Fibroblast of pulmonary artery (primary cell): ENCODE results near the gene IGF1.
A peak's percentile ranks its signal among the peaks of the same experiment; 100 is the strongest.

ENCODE experiments used
- DNase-seq: peaks from one replicate; pipeline ENCODE4 v3.0.0-alpha.2; 2010; ENCODE audit warnings: low read depth
- H3K4me3 ChIP-seq: replicated peaks from 2 replicates; pipeline ENCODE4 v1.5.1; 2011; ENCODE audit warnings: low read depth, mild to moderate bottlenecking, control low read depth, low read length, moderate library complexity
- TF ChIP-seq, protein P1 (sequence below): IDR thresholded peaks from 2 replicates; pipeline ENCODE4 v1.5.1; 2011; ENCODE audit warnings: mild to moderate bottlenecking, control low read depth, low read length, inconsistent platforms; ENCODE audit errors: missing control alignments

Gene IGF1

DNA sequence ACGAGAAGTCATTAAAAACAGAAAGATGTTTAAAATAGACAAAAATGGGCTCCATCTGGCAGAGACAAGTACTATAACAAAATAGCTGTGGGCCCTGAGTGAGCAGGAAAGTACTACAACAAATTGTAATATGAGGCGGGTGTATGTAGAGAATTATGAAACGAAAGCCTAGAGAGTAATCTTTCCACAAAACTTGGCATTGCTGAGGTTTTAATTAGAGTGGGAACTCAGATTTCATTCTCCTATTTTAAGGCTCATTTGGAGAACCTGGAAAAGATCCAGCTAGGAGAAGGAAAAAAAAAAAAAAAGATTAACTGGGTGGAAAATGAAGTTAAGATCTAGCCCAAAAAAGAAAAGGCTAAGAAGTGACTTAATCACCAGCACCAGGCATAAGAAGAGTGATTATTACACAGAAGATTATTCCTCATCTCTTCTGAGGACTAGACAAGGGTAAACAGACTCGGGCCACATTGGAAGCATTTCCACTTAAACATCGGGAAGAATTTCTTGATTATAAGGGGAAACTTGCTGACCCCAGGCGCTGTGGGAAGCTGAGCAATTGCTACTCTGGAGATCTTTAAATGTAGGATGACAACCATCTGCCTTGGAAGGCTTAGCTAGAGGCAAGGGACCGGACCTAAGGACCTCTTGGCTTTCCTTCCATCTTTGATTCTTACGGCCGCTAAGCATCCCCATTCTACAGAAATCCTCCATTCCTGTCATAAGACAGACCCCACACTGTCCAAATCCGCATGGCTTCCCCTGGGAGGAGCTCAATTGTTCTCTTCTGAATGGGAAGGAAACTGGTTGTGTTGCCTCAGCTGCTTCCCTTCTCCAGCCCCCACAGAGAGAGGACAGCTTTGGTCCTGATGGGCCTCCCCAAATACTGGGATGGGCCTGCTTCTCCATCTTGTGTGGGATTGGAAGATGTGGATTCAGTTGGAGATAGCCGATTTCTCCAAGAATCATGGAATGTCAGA lies 40.6 kb downstream of the IGF1 start:
- no peak overlapping the region for H3K4me3 ChIP-seq
- TF ChIP-seq, protein P1, sequence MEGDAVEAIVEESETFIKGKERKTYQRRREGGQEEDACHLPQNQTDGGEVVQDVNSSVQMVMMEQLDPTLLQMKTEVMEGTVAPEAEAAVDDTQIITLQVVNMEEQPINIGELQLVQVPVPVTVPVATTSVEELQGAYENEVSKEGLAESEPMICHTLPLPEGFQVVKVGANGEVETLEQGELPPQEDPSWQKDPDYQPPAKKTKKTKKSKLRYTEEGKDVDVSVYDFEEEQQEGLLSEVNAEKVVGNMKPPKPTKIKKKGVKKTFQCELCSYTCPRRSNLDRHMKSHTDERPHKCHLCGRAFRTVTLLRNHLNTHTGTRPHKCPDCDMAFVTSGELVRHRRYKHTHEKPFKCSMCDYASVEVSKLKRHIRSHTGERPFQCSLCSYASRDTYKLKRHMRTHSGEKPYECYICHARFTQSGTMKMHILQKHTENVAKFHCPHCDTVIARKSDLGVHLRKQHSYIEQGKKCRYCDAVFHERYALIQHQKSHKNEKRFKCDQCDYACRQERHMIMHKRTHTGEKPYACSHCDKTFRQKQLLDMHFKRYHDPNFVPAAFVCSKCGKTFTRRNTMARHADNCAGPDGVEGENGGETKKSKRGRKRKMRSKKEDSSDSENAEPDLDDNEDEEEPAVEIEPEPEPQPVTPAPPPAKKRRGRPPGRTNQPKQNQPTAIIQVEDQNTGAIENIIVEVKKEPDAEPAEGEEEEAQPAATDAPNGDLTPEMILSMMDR, result no peak
- no peak for DNase-seq

DNA sequence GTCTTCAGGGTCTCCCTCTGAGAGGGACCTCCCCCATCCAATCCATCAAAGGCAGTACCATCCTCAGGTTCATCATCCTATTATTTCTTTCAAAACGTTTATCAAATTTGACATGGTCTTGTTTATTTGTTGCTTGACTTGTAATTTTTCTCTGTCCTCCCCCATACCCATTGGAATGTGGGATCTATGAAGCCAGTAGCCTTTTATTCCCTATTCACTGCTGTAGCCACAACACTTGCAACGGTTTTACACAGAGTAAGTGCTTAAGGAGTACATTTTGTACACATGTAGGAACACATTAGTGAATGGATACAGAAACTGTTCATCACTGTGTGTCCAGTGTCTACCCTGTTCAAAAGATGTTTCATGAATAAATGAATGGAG lies 41.5 kb downstream of the IGF1 start:
- H3K4me3 ChIP-seq, result no peak overlapping the region
- TF ChIP-seq, protein P1, result no peak
- DNase-seq, result no peak

DNA sequence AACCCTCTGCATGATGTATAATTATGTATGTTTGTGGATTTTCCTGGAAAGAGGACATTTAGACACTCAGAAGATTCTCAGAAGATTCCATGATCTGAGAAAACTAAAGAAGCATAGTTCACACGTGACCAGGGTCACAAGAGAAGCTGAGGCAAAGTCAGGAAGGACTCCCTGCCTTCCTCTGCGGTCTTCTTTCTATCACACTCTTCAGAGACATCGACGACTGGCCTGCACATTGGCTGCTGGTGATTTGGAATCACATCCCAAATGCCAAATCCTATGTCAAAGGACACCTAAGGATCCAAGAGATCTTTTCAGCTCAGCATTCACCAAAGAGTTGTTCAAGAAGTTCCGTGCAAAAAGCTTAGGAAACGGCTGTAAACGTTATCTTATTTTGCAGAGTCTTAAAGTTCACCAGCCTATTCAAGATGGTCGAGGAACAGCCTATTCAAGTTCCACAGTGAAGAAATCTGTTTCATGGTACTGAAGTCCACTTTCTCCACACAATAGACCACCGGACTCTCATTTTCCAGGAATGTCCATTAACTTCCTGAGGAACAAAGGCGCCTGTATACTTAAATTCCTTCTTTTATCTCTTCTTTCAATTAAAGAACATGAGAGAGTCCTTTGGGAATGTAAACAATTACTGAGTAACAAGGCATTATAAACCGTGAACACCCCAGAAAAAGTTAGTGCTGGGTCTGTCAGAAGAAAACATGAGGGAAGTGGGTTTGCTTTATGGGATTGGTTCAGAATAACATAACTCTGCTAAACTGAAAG lies 42.1 kb downstream of the IGF1 start:
- TF ChIP-seq, protein P1, result no peak
- DNase-seq, result peak; percentile 29
- no peak overlapping the region for H3K4me3 ChIP-seq

DNA sequence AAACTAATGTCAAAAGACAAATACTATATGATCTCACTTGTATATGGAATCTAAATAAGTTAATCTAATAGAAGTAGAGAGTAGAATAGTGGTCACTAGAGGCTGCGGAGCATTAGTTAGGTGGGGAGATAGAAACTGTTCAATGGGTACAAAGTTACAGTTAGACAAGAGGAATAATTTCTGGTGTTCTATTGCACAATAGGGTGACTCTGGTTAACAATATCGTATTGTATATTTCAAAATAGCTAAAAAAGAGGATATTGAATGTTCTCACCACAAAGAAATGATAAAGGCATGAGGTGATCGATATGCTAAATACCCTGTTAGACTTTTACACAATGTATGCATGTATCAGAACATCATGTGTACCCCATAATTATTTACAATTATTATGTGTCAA lies 42.9 kb downstream of the IGF1 start:
- DNase-seq, result no peak
- no peak overlapping the region for H3K4me3 ChIP-seq
- TF ChIP-seq, protein P1, result no peak

DNA sequence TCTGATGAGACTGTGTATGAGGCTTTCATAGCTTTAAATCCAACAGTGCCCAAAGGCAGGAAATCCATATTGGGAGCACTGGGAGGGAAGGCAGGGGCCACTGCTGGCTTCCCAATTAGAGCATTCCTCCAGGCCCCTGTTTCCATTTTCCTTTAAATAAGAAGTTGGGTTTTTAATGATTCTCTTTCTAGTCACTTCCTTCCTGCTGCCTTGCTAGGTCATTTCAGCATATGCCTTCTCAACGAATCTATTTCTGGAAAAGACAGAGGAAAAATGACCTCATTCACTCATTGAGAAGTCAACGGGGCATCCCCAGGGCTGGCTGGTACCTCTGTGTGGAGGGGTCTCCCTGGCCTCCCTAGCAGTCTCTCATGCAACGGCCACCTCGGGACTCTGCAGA lies 43.5 kb downstream of the IGF1 start:
- no peak overlapping the region for H3K4me3 ChIP-seq
- TF ChIP-seq, protein P1, result no peak
- DNase-seq, result no peak

DNA sequence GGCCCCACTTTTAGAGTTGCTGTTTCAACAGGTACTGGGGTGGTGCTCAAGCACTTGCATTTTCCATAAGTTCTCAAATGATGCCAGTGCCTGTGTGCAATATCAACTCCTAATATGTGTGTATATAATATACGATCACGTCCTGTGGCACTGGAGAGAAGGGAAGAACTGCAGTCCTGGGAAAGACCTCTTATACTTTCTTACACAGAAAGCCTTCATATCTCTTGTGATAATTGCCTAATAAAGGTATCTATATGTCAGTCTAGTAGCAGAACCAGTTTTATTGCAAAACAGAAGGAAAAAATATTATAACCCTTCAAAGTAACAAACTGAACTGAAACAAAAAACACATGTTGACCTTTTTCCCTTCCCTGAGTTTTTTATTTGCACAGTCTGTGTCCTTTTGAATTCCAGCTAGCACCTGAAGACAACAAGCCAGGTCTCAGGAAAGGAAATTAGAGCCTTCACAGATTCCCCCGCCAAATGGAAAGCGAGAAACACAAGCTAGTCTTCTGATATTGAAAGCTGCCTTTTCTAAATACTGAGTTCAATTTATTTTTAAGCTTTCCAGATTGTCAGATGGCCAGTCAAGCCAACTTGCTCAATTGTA lies 44.4 kb downstream of the IGF1 start:
- no peak for DNase-seq
- TF ChIP-seq, protein P1, result no peak
- no peak overlapping the region for H3K4me3 ChIP-seq
